ENCODE measurements around the gene NDUFS2.
A peak's percentile ranks its signal among the peaks of the same experiment; 100 is the strongest.
"Not testable (repeated sequence)": the region's sequence is repeated elsewhere in the genome, so short reads cannot be mapped to it uniquely, and the experiment has no call there.

The NDUFS2 gene

GRCh38 chr1:161250829-161251228 is 48.7 kb downstream of the NDUFS2 start:
- no peak overlapping the region for H3K27ac ChIP-seq (ENCODE audit: low read length)
- H3K36me3 ChIP-seq (ENCODE audit: control insufficient read depth, insufficient read depth, low read length) = no peaks in the 10 kb centered on the region
- no CpG with 5 or more reads among the region's 7 CpGs for WGBS (ENCODE audit: insufficient coverage, insufficient read length)
- H3K27me3 ChIP-seq (ENCODE audit: control insufficient read depth, insufficient read depth, low read length) = no peaks in the 10 kb centered on the region
- H3K4me3 ChIP-seq (ENCODE audit: low read length) = no peak overlapping the region
- DNase-seq (ENCODE audit: low read depth, low spot score) = no peak
- H3K4me1 ChIP-seq (ENCODE audit: control insufficient read depth, insufficient read depth, low read length) = no peaks in the 10 kb centered on the region
- H3K9me3 ChIP-seq (ENCODE audit: control insufficient read depth, insufficient read depth, low read length) = no peaks in the 10 kb centered on the region

DNA sequence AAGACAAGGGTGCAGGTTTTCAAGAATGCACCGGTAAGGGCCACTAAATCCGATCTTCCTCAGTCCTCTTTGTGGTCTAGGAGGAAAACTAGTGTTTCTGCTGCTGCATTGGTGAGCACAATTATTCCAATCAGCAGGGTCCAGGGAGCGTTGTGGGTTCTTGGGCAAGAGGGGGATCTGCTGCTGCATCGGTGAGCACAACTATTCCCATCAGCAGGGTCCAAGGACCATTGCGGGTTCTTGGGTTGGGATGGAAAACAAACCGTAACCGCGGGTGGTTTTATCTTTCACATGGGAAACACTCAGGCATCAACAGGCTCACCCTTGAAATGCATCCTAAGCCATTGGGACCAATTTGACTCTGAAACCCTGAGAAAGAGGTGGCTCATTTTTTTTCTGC is 49.4 kb downstream of the NDUFS2 start:
- H3K4me3 ChIP-seq (ENCODE audit: low read length) = no peak overlapping the region
- no peak overlapping the region for H3K27ac ChIP-seq (ENCODE audit: low read length)
- DNase-seq (ENCODE audit: low read depth, low spot score) = no peak
- H3K36me3 ChIP-seq (ENCODE audit: control insufficient read depth, insufficient read depth, low read length) = no peaks in the 10 kb centered on the region
- no peaks in the 10 kb centered on the region for H3K27me3 ChIP-seq (ENCODE audit: control insufficient read depth, insufficient read depth, low read length)
- H3K9me3 ChIP-seq (ENCODE audit: control insufficient read depth, insufficient read depth, low read length) = no peaks in the 10 kb centered on the region
- no CpG with 5 or more reads among the region's 8 CpGs for WGBS (ENCODE audit: insufficient coverage, insufficient read length)
- H3K4me1 ChIP-seq (ENCODE audit: control insufficient read depth, insufficient read depth, low read length) = no peaks in the 10 kb centered on the region

- H3K9me3 ChIP-seq (ENCODE audit: control insufficient read depth, insufficient read depth, low read length); H3K4me3 ChIP-seq (ENCODE audit: low read length); H3K27ac ChIP-seq (ENCODE audit: low read length); H3K4me1 ChIP-seq (ENCODE audit: control insufficient read depth, insufficient read depth, low read length); DNase-seq (ENCODE audit: low read depth, low spot score); H3K27me3 ChIP-seq (ENCODE audit: control insufficient read depth, insufficient read depth, low read length); H3K36me3 ChIP-seq (ENCODE audit: control insufficient read depth, insufficient read depth, low read length): not testable (repeated sequence)
- WGBS (ENCODE audit: insufficient coverage, insufficient read length) = no CpG with 5 or more reads among the region's 5 CpGs
These were observed 53.1 kb downstream of the NDUFS2 start for GRCh38 chr1:161255302-161255701.

- H3K4me3 ChIP-seq (ENCODE audit: low read length) = not testable (repeated sequence)
These were observed 53.9 kb downstream of the NDUFS2 start for GRCh38 chr1:161255955-161256520.

DNA sequence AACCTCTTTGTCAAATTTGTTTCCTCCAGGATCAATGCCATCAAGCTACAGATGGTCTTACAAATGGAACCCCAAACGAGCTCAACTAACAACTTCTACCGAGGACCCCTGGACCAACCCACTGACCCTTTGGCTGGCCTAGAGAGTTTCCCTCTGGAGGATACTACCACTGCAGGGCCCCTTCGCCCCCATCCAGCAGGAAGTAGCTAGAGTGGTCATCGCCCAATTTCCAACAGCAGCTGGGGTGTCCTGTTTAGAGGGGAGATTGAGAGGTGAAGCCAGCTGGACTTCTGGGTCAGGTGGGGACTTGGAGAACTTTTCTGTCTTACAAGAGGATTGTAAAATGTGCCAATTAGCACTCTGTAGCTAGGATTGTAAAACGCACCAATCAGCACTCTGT is 54.9 kb downstream of the NDUFS2 start:
- H3K27me3 ChIP-seq (ENCODE audit: control insufficient read depth, insufficient read depth, low read length) = peaks cover 11% of the 10 kb centered on the region; the same call in 1 of the 2 replicates
- DNase-seq (ENCODE audit: low read depth, low spot score); H3K36me3 ChIP-seq (ENCODE audit: control insufficient read depth, insufficient read depth, low read length); H3K4me3 ChIP-seq (ENCODE audit: low read length); H3K4me1 ChIP-seq (ENCODE audit: control insufficient read depth, insufficient read depth, low read length); H3K27ac ChIP-seq (ENCODE audit: low read length); H3K9me3 ChIP-seq (ENCODE audit: control insufficient read depth, insufficient read depth, low read length): not testable (repeated sequence)
- no CpG with 5 or more reads among the region's 5 CpGs for WGBS (ENCODE audit: insufficient coverage, insufficient read length)

More at GRCh38 chr1:161255955-161256520, 53.9 kb downstream of the NDUFS2 start:
- not testable (repeated sequence) for H3K9me3 ChIP-seq (ENCODE audit: control insufficient read depth, insufficient read depth, low read length); H3K36me3 ChIP-seq (ENCODE audit: control insufficient read depth, insufficient read depth, low read length); H3K4me1 ChIP-seq (ENCODE audit: control insufficient read depth, insufficient read depth, low read length); H3K27ac ChIP-seq (ENCODE audit: low read length); DNase-seq (ENCODE audit: low read depth, low spot score)
- no CpG with 5 or more reads among the region's 4 CpGs for WGBS (ENCODE audit: insufficient coverage, insufficient read length)
- peaks cover 11% of the 10 kb centered on the region; the same call in 1 of the 2 replicates for H3K27me3 ChIP-seq (ENCODE audit: control insufficient read depth, insufficient read depth, low read length)

DNA sequence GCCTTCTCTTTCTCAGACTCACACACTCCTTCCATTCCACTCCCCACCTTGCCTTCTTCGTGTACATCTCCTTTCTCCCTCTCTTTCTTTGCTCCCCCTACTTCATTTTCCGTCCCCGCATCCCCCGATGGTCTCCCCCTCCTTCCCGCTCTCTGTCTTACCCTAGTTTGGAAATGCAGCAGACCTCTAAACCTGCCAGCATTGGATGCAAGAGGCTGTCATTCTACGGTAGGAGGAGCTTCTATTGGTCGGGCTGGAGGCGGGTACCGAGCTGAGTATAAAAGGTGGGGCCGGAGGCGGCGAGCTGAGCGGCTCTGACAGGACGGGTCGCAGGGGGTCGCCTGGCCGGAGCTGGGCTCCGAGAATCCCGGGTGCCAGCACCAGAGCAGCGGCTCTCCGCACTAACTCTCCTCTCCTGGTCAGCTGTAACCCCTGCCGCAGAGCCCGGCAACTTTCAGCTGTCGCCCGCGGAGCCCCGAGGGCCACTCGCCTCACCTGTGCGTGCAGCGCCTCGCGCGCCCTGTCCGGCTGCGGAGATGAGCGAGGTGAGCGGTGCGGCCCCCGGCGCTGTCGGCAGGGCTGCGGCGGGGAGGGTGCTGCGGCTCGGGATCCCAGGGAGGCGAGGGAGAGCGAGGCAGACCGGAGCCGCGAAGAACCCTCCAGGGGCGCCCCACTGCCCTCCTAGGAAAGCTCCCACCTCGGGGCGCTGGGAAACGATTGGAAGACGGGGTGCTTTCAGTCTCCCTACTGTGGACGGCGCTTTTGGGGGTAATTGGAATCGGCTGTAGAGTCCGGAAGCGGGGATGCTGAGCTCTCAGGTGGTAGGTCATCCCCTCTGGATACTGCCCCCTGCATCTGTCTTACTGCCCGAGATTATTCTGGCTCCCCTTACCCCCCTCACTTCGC is 56.5 kb downstream of the NDUFS2 start, which contains the start of gene PCP4L1:
Gene PCP4L1 (plus strand): TSS at position 307 of the 906 bp plus-strand sequence. CDS start 230 bp downstream, at position 537.
- Histone ChIP-seq H3K9me3 (ENCODE audit: control insufficient read depth, insufficient read depth, low read length) (no peaks in the 10 kb centered on the region), H3K27me3 (ENCODE audit: control insufficient read depth, insufficient read depth, low read length) (peaks cover 11% of the 10 kb centered on the region; the same call in 1 of the 2 replicates), H3K36me3 (ENCODE audit: control insufficient read depth, insufficient read depth, low read length) (no peaks in the 10 kb centered on the region), H3K4me3 (ENCODE audit: low read length) (peak within 1 kb of the TSS; percentile 68), H3K27ac (ENCODE audit: low read length) (no peak within 1 kb of the TSS), H3K4me1 (ENCODE audit: control insufficient read depth, insufficient read depth, low read length) (no peaks in the 10 kb centered on the region)
- WGBS (ENCODE audit: insufficient coverage, insufficient read length) = no CpG with 5 or more reads among the region's 62 CpGs
- DNase-seq (ENCODE audit: low read depth, low spot score) = peak; percentile 79

DNA sequence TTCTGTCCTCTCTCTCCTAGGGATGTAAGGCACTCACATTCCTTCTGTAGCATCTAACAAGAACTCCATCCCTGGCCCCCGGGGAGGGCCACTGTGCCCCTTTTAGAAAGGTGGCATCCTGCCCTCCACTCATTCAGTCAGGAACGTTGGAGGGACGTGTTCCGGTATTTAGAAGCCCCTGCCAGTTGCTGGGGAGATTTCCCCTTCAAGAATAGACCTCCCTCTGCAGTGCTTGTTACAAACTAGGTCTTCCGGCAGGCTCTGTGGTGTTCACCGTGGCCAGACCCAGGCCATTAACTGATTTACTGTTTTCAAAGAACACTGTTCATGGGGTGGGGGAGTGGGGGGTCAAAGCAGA is 57.2 kb downstream of the NDUFS2 start:
- H3K4me3 ChIP-seq (ENCODE audit: low read length) = no peak overlapping the region
- no peaks in the 10 kb centered on the region for H3K4me1 ChIP-seq (ENCODE audit: control insufficient read depth, insufficient read depth, low read length)
- peaks cover 11% of the 10 kb centered on the region; the same call in 1 of the 2 replicates for H3K27me3 ChIP-seq (ENCODE audit: control insufficient read depth, insufficient read depth, low read length)
- H3K9me3 ChIP-seq (ENCODE audit: control insufficient read depth, insufficient read depth, low read length) = no peaks in the 10 kb centered on the region
- no peak for DNase-seq (ENCODE audit: low read depth, low spot score)
- H3K27ac ChIP-seq (ENCODE audit: low read length) = no peak overlapping the region
- no CpG with 5 or more reads among the region's 6 CpGs for WGBS (ENCODE audit: insufficient coverage, insufficient read length)
- no peaks in the 10 kb centered on the region for H3K36me3 ChIP-seq (ENCODE audit: control insufficient read depth, insufficient read depth, low read length)

- H3K4me1 ChIP-seq (ENCODE audit: control insufficient read depth, insufficient read depth, low read length) = no peaks in the 10 kb centered on the region
- H3K9me3 ChIP-seq (ENCODE audit: control insufficient read depth, insufficient read depth, low read length) = no peaks in the 10 kb centered on the region
- no peak for DNase-seq (ENCODE audit: low read depth, low spot score)
- no CpG with 5 or more reads among the region's 1 CpG for WGBS (ENCODE audit: insufficient coverage, insufficient read length)
- H3K36me3 ChIP-seq (ENCODE audit: control insufficient read depth, insufficient read depth, low read length) = no peaks in the 10 kb centered on the region
- H3K27ac ChIP-seq (ENCODE audit: low read length) = no peak overlapping the region
- no peak overlapping the region for H3K4me3 ChIP-seq (ENCODE audit: low read length)
- peaks cover 11% of the 10 kb centered on the region; the same call in 1 of the 2 replicates for H3K27me3 ChIP-seq (ENCODE audit: control insufficient read depth, insufficient read depth, low read length)
These were observed 57.6 kb downstream of the NDUFS2 start for GRCh38 chr1:161259765-161260164.

DNA sequence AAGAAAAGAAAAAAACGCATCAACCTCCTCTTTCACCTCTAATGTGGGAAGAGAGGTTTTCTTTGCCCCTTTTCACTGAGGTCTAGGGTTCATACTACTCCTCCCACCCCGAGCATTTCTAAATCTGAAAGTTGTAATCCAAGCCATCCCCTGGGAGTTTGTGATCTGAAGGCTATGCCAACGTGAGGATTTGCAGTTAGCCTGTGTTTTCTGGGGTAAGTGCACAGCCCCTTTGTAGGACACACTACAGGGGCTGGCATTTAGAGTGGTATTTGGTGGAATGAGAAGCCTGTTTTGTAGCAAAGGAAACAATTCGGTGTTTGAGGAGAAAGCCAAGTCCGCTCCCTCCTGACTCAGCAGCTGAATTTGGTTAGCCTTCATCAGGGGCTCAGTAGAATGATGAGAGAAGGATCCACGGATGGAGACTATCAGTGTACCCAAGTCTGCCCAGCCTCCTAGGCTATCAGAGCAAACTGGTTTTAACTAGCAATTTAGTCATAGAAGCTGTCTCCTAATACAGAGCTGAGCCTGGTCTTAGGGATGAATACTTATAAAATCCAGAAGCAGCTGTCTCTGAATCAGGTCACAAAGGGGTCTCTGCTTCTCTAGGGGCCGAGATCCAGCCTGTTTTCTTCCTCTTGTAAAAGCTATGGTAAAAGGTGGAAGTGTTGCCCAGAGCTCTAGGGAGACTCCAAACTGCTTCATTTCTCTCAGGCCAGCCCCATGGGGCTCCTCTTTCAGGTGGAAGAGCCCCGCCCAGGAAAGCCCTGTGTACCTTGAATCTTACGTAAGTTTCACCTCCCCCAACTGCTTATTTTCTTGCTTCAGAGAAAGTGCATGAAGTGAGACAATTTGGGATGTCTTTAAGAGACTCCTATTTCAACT is 58.5 kb downstream of the NDUFS2 start:
- Histone ChIP-seq H3K27me3 (ENCODE audit: control insufficient read depth, insufficient read depth, low read length) (peaks cover 11% of the 10 kb centered on the region; the same call in 1 of the 2 replicates), H3K4me3 (ENCODE audit: low read length) (no peak overlapping the region)
- WGBS (ENCODE audit: insufficient coverage, insufficient read length) = no CpG with 5 or more reads among the region's 9 CpGs

More for the DNA sequence above, 58.5 kb downstream of the NDUFS2 start:
- Histone ChIP-seq H3K9me3 (ENCODE audit: control insufficient read depth, insufficient read depth, low read length) (no peaks in the 10 kb centered on the region), H3K36me3 (ENCODE audit: control insufficient read depth, insufficient read depth, low read length) (no peaks in the 10 kb centered on the region), H3K4me1 (ENCODE audit: control insufficient read depth, insufficient read depth, low read length) (no peaks in the 10 kb centered on the region), H3K27ac (ENCODE audit: low read length) (no peak overlapping the region)
- DNase-seq (ENCODE audit: low read depth, low spot score) = no peak

Measured in iPS DF 6.9 (cell line).